ENCODE measurements around the gene DMRTC2. TPM values are rescaled to one million over a fixed set of nuclear protein-coding genes. Genes with fewer than 3 reads are reported as not detected.

DMRTC2 gene
- under 1 TPM in 1 of 4 donors, not detected in 3; 0.13 TPM for total RNA-seq

- Histone ChIP-seq H3K4me1 (no peaks in the 10 kb centered on the region), H3K27ac (no peak within 1 kb of the TSS), H3K36me3 (no peaks in the 10 kb centered on the region), H3K9me3 (no peaks in the 10 kb centered on the region), H3K27me3 (no peaks in the 10 kb centered on the region), H3K4me3 (replicated peaks in 1 of 3) (no peak within 1 kb of the TSS)
- DNase-seq = no peak
- intact Hi-C loops (cut with DNase I) = no loop called here
- TF ChIP-seq CTCF (IDR thresholded peaks at IDR 0.05) (no peak), POLR2A (IDR thresholded peaks at IDR 0.05) (no peak)
- WGBS, 2 donors = 88 to 93% methylated on average over 1 to 3 of the region's 3 CpGs
Measured at GRCh38 chr19:41845001-41845050, at the start of gene DMRTC2. Gene DMRTC2, plus strand, starts transcription at chr19:41845042. Its CDS starts 2,387 bp downstream, at chr19:41847429.

- H3K27ac ChIP-seq = no peak within 1 kb of the TSS
Measured at GRCh38 chr19:41796362-41796761, 48.5 kb upstream of the DMRTC2 start, which contains the start of gene CEACAM3. Gene CEACAM3, plus strand, starts transcription at chr19:41796587. Its CDS starts 91 bp downstream, at chr19:41796678.

GRCh38 chr19:41796901-41797300 lies 47.9 kb upstream of the DMRTC2 start:
- WGBS, 2 donors = 82 to 87% methylated on average over 1 of the region's 1 CpG
- intact Hi-C loops (cut with DNase I) = no loop called here
- Histone ChIP-seq H3K9me3 (no peaks in the 10 kb centered on the region), H3K4me3 (replicated peaks in 1 of 3) (no peak overlapping the region), H3K27me3 (no peaks in the 10 kb centered on the region), H3K27ac (no peak overlapping the region), H3K36me3 (no peaks in the 10 kb centered on the region), H3K4me1 (peaks cover 25 to 26% of the 10 kb centered on the region in 2 donors)
- no peak for TF ChIP-seq CTCF (IDR thresholded peaks at IDR 0.05)
- no peak for TF ChIP-seq POLR2A (IDR thresholded peaks at IDR 0.05)
- no peak for DNase-seq

More at GRCh38 chr19:41796362-41796761, 48.5 kb upstream of the DMRTC2 start, which contains the start of gene CEACAM3:
- no peak for TF ChIP-seq POLR2A (IDR thresholded peaks at IDR 0.05)
- no peak for TF ChIP-seq CTCF (IDR thresholded peaks at IDR 0.05)
- Histone ChIP-seq H3K27me3 (no peaks in the 10 kb centered on the region), H3K4me3 (replicated peaks in 1 of 3) (no peak within 1 kb of the TSS), H3K4me1 (peaks cover 25 to 26% of the 10 kb centered on the region in 2 donors), H3K36me3 (no peaks in the 10 kb centered on the region), H3K9me3 (no peaks in the 10 kb centered on the region)
- intact Hi-C loops (cut with DNase I) = no loop called here
- no peak for DNase-seq

GRCh38 chr19:41799444-41800000 lies 45.3 kb upstream of the DMRTC2 start:
- Histone ChIP-seq H3K27ac (peak overlapping the region; percentile 67 to 96 (median 95)), H3K36me3 (no peaks in the 10 kb centered on the region), H3K4me3 (replicated peaks in 1 of 3) (no peak overlapping the region), H3K27me3 (no peaks in the 10 kb centered on the region), H3K4me1 (peaks cover 25 to 32% of the 10 kb centered on the region in 2 donors), H3K9me3 (no peaks in the 10 kb centered on the region)
- WGBS, 2 donors = 29 to 36% methylated on average over 9 of the region's 9 CpGs
- intact Hi-C loops (cut with DNase I) = no loop called here
- DNase-seq = peak; percentile 94
- no peak for TF ChIP-seq CTCF (IDR thresholded peaks at IDR 0.05)
- TF ChIP-seq POLR2A (IDR thresholded peaks at IDR 0.05) = peak in 1 of 2 donors; percentile 17

- intact Hi-C loops (cut with DNase I) = no loop called here
- H3K4me3 ChIP-seq (replicated peaks in 1 of 3) = no peak overlapping the region
- no peaks in the 10 kb centered on the region for H3K36me3 ChIP-seq
- no peaks in the 10 kb centered on the region for H3K9me3 ChIP-seq
- no peak overlapping the region for H3K27ac ChIP-seq
- peaks cover 25 to 32% of the 10 kb centered on the region in 2 donors for H3K4me1 ChIP-seq
- TF ChIP-seq CTCF (IDR thresholded peaks at IDR 0.05) (no peak), POLR2A (IDR thresholded peaks at IDR 0.05) (no peak)
- DNase-seq = no peak
- 82 to 86% methylated on average over 4 of the region's 4 CpGs for WGBS, 2 donors
- H3K27me3 ChIP-seq = no peaks in the 10 kb centered on the region
Measured at GRCh38 chr19:41801031-41801430, 43.8 kb upstream of the DMRTC2 start.

All from thyroid gland (tissue), 4 donors.